Measurements from ENCODE around the gene ATP7B. TPM values are rescaled to one million over a fixed set of nuclear protein-coding genes. Genes with fewer than 3 reads are reported as not detected.
"Not testable (repeated sequence)": the region's sequence is repeated elsewhere in the genome, so short reads cannot be mapped to it uniquely, and the experiment has no call there.

ATP7B gene
- polyA plus RNA-seq, 1 donor, result 4.6 TPM

DNA sequence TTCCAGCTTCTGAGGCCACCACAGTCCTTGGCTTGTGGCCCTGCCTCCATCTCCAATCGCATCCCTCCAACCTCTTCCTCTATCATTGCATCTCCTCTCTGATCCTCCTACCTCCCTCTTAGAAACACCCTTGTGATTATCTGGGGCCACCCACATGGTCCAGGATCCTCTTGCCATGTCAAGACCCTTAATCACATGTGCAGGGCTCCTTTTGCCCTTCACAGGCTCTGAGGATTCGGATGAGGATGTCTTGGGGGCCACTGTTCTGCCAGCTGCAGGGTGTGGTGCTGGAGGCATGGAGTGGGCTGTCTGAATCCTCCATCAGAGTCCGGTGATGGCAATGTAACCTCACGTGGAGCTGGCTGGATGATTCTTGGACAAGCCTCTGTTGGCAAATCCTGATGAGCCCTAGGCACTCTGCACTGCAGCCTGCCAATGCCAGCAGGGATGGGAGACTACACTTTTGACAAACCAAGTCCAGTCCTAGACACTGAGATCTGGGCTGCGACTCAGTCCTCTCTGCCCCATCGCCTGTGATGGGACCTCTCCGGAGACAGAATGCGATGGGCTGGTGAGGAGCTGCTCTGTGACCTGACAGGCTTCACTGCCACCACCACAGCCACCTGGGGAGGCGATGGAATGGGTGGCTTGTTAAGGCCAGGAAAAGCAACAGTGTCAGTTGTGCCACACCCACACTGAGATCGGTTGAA, 88.3 kb downstream of the ATP7B start:
- DNase-seq (ENCODE audit: low read depth), result no peak

DNA sequence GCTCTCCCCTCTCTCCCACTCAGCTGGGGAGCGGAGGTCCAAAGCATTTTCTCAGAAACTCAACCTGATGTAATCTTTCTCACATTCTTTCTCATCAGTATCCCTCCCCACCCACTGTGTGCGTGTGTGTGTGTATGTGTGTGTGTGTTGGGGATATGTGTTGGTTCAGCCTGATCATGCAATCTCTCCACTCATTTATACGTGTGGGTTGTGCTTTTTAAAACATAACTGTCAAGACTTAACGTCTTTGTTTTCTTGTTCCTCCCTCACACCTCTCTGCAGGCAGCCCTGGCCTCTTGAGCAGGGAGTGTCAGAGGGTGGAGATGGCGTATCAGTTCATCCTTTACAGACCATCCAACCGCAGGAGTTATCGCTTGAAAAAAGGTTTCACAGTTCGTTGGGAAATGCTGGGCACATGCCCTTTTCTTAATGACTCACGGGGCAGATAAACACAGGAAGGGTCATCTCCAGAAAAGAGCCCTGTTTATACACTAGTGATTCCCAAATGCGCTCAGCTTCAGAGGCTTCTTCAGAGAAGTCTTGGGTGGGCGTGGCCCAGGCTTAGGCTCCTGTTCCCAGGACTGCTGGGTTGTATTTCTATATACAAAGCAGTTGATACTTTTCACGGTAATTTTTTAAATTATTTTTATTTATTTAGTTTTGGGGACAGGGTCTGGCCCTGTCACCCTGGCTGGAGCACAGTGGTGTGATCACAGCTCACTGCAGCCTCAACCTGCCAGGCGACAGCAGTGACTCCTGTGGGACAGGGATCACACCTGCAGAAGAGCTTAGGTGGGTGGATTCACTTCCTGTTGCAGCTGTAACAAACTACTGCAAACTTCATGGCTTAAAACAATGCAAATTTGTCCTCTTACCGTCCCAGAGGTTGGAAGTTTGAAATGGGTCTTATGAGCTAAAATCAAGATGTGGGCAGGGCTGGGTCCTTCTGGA, 89.2 kb downstream of the ATP7B start:
- no peak for DNase-seq (ENCODE audit: low read depth)

DNA sequence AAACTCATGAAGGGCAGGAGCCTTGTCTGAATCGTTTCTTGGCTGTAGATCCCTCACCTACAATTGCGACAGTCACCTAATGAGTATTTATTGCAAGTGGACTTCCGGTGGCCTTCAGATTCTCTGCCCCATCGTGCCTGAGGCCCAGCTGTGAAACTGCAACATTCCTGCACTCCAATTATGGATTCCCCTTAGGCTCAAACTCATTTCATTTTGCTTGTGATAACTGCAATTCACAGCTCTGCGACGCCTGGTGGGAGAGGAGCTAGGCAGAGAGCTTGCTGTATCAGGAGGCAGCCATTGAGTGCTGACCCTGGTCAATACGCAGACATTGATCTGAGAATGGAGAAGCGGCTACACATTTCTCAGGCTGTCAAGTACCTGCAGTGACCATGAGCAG, 90.5 kb downstream of the ATP7B start:
- no peak for DNase-seq (ENCODE audit: low read depth)

DNA sequence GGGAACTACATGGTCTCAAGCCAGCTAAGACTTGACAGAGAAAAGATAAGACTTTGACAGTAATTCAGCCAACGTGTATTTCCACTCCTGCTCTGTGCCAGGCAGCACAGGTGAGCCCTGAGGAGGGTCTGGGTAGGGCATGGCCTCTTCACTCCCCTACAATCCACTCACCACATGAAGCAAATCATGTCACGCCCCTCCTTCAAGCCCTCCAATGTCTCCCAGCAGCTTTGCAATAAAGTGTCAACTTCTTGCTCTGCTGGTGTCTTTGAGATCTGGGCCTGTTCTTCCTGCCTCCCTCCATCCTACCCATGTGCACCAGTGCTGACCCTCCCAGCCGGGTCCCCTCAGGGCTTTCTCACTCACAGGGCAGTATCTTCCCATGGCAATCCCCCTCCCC, 91.0 kb downstream of the ATP7B start:
- DNase-seq (ENCODE audit: low read depth), result no peak

DNA sequence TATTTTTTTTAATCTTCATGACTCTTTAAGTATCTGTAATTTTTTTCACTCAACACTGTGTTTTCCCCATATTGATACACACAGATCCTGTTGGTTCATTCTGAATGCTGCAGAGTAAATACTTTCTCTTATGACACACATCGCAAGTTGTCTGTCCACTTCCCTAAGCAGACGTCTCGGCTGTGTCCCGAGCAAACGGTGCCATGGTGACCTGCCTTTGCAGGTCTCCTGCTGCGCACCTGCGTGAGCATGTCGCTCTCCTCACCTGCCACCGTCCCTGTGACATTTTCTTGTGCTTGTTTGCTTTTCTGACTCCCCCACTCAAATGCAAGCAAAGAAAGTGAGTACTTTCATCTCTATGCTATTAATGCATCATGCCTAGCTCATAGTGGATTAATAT, 91.7 kb downstream of the ATP7B start:
- DNase-seq (ENCODE audit: low read depth), result no peak

DNA sequence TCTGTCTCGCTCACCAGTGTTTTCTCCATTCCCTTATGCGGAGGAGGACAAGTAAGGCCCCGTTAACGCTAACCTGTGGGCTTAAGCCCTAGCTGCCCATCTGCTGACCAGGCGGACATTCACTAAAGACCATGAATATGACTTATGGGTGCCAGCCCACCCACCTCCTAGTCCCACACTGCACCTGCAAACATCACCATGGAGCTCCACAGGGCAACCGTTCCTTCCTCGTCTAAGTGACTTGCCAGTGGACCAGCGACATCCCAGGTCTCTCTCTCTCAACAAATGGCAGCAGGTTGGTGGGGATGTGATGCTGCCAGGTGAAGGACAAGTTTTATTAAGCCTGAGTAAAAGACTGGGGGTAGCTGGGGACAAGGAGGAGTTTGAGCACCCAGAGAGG, 94.3 kb downstream of the ATP7B start:
- no peak for DNase-seq (ENCODE audit: low read depth)

DNA sequence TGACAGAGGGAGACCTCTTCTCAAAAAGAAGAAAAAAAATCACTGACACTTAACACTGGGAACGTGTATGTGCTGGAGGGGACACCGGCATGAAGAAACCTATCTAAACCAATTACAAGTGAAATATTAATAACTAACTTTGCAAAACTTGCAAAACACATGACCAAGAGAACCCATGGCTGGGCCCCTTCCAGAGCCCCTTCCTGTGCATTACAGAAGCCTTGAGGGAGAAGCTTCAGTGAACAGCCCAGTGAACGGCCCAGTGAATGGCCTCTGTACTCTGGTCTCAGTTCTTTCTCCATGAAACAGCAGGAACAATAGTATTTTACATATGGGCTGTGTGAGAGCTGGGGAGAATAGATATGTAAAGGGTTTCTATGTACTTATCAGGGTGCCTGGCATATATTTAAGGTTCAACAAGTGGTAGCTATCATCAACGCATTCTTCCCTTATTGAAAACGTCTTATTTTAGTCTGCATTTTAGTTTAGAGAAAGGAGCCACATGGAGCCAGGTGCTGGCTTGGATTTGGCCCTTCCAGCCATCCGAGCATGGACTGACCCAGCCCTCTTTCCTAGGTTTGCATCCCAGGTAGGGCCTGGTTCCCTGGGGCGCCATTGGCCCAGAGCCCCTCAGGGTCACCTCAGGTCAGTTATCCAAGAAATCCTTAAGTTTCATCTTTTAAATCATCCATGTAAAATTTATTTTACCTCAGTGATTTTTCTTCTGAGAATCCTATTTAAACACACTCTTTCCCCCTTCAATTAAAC, 95.0 kb downstream of the ATP7B start:
- no peak for DNase-seq (ENCODE audit: low read depth)

DNA sequence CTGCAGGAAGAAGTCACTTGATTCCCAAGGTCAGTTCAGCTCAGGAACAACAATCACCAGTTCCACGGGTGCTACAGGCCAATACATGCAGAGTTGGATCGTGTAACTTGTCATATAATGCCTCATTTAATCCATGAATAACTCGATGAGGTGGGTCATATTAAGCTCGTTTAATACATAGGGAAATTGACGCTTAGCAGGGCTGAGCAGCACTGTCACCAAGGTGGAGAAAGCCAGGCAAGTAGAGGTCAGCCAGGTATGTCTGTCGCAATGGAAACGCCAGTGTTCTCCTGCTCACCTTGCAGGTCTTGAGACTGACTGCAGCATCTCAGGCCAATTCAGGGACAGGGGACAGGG, 97.1 kb downstream of the ATP7B start:
- no peak for DNase-seq (ENCODE audit: low read depth)

DNA sequence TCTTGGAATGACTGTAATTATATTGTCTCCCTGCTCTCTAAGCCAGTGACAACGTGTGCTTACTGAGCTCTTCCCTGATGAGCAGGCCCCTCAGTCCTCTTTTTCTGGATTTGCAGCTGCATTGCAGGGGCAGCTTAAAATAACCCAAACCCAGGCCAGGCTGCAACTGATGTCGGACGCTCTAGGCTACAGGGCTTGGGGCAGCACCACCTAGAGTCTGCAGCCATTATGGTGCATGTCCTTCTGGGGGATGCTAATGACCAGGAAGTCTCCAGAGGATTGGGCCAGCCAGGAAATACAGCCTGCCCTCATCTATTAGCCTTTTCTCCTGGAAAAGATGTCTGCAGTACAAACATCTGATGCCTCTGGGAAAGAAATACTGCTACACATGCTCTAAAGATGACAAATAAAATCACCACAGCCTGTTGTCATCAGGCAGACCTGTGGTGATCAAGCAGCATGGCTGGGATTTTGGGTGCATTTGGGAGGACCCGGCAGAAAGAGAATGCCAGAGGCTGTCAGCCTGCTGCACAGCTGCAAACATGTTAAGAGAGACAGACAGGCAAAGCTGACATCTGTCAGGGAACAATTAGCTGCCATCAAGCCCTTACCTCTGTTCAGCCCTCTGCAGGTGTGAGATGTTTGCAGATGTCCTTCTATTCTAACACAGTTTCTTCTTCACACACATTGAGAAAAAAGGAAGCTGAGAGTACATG, 97.7 kb downstream of the ATP7B start:
- no peak for DNase-seq (ENCODE audit: low read depth)

DNA sequence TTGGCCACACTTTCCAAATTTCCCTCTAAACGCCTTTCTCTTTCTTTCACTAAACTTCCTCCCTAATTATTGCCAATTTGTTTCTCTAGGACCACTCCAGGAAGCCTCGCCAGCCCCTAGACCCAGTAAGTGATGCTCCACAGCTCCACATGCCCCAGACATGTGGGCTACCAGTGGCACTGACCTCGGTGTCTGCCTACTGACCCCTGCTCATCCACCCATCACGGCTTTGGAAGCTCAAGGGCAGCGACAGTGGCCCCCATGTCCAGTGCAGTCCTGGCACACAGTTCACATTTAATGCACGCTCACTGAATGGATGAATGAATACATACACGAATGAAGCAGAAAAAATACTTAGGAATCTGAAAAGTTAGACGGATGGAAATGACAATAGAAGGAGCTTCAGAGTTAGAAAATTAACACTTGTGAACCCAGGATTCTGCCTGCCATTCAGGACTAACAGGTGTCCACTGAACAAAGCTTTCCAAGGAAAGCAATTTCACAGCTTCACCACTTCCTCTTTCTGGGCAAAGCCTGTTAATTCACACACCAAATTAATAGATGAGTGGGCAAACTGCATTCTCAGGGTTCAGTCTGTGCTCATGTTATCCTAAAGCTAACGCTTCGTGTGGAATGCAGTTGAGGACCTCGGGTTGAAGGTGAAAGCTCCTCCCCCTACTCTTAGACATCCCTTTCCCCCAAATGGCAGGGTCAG, 98.6 kb downstream of the ATP7B start:
- DNase-seq (ENCODE audit: low read depth), result no peak

DNA sequence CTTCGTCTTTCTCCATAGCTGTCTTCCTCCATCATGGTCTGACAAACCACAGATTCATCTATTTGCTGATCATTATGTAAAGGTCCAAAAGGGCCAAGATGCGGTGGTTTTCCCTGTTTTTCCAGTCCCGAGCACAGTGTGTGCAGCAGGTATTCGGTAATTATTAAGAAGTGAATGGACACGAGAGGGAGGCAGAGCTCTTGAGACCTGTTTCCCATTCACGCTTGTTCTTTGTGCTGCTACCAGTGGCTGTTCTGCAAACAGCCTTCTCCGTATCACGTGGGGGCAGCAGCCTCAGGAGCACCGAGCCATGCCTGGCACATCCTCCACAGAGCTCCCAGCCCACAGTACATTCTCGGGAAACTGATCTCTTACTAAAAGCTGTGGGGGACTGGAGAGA, 99.2 kb downstream of the ATP7B start:
- DNase-seq (ENCODE audit: low read depth), result no peak

DNA sequence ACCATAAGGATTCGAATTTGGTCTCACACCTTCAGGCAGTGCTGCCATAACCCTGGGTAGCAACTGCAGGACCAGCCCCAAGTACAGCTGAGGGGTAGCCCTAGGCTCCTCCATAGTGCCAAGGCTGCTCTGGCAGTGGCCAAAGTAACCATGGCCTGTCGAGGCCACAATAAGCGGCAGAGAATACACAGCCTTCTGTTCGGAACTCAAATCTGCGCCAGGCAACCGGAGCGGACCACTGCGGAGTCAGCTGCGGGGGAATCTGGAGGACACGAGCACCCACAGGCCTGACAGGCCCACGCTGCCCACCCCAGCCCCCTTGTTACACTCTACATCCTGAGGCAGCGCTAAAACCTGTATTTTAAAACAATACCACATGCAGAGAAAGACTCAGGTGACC, 100.7 kb downstream of the ATP7B start:
- DNase-seq (ENCODE audit: low read depth), result no peak

DNA sequence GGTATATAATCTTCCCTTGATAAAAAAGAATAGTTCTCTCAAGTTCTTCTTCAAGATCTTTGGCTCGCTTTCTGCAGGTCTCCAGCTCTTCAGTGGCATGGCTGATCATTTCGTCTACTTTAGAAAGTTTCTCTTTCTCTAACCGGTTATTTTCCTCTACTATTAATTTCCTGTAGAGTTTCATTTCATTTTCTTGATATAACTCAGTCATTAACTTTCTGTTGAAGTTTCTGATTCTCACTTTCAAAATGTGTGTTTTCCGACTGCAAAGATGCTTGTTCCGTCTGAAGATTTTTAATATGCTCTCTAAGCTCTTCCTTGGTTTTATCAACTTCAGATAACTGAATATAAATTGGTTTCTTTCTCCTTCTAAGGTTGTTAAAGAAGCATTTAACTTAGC, 102.0 kb downstream of the ATP7B start:
- not testable (repeated sequence) for DNase-seq (ENCODE audit: low read depth)

DNA sequence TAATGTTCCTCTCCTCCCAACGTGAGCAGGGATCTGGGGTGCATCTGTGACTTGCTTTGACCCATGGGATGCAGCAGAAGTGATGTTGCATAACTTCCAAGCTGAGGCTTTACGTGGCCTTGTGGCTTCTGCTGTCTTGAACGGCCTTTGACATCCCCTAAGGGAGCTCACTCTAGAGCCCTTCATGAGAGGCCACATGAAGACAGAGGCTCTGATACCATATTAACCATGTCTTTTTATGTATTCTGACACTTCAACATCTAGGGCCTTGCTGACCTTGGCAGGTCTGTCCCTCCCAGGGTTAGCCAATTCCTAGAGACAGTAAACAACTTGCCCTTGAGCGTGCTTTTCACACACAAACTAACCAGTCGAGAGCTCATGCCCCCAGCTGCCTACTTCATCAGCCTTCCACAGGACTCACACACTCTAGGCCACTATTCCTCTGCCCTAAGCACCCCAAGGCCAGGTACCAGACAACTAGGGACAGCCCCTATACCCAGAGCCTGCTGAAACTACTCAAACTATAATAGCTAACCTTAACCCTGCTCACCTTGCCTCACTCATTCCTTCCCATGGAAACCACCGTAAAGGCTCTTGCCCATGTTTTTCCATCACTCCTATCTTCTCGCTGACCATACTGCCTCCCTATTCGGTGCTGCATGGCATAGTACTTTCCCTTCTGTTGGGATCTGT, 104.1 kb downstream of the ATP7B start:
- DNase-seq (ENCODE audit: low read depth), result no peak

DNA sequence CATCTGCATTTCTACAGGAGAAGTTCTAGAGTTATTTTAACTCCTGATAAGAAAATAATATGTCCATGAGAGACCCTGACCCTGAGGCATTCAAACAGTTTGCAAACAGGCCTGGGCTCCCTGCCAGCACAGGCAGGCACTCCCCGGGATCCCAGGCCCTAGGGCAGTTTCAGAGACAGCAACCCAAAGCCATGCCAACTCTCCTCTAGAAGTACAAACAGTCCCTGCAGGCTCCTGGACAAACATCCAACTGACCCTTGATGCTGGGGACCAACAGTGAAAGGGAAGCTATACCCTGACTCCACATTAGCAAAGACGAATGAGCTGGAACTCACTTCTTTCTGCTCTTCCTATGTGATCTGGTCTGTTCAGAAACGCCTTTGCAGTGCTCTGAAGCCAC, 104.7 kb downstream of the ATP7B start:
- DNase-seq (ENCODE audit: low read depth), result no peak

DNA sequence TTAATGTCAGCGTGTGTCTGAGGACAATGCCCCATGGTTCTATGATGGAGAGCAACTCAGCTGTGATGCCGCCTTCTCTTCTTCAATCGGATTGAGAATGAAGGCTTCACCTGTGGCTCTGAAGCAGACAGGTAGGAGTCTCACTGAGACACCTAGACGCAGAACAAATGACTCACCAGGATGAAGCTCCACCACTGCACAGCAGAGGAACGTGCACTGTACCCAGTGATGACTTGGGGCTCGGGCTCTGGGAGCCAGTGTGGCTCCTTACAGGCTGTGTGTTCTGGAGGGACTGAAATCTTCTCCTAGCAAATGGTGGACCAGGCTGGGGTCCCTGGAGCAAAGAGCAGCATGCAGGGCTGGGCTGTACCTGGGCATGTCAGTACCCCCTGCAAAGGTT, 105.5 kb downstream of the ATP7B start:
- DNase-seq (ENCODE audit: low read depth), result no peak

DNA sequence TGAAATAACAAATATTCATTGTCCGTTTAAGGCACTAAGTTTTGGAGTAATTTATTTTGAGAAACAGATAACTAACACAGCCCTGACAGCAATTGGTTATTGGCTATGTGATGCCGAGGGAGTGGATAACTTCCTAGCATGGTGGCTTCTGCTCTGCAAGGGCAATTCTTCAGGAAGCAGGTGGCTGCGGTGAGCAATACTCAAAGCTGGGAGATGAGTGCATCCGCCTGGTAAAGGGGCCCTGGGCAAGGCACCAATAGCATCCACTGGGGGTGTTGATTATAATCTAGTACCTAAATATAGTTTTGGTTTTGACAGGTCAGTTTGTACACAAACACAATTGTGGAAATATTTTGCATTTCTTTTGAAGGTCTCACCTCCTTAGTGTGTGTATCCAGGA, 108.5 kb downstream of the ATP7B start:
- no peak for DNase-seq (ENCODE audit: low read depth)

DNA sequence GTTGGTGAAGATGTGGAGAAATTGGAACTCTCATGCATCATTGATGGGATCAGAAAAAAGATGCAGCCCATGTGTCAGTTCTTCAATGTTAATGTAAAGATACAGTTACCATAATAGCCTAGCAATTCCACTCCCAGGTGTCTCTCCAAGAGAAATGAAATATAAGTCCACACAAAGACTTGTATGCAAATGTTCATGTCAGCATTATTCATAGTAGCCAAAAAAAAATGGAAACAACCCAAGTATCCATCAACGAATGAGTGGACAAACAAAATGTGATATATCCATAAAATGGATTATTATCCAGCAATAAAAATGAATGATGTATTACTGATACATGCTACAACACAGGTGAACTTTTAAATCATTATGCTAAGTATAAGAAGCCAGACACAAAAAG, 110.8 kb downstream of the ATP7B start:
- no peak for DNase-seq (ENCODE audit: low read depth)

DNA sequence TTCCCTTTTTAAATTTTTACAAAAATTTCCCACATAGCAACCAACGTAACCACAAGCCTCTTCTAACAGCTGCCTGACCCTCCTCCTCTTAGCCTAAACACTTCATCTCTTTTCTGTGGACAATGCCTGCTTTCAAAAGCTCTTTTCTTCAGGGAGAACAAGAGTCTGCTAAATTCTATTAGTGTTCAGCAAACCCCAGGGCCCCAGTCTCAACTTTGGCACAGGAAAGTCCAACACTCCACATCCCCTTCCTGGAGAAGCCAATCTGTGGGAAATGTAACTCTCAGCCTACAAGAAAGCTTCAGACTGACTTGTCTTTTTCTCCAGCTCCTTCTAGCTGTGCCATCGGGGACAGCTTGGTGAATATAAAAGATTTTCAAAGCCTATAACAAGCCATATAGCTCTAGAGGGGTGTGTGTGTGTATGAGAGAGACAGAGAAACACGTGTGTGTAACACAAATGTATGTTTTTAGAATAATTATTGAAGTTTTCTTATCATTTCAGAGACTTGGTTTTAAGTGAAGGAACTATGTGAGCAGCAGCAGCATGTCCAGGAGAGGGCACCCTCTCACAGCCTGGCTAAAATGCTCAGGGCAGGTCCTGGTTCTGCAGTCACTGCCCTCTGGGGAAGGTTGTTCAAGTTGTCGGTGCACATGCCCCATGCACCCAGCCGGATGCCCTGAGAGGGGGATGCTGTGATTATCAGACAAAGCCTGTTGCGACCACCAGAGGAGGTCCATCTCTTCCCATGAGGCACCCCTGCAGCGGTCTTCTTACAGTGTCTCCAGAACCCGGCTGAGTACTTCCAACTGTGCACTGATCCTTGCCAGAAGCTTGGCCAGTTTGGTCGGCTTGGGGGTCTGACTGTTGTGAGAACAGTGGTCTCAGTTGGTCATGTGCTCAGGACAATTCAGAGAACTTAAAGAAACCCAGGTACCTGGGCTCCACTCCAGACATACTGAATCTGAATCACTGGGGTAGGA, 115.1 kb downstream of the ATP7B start:
- no peak for DNase-seq (ENCODE audit: low read depth)
